NCI-H1417 treated with DMSO at 0.1 percent for 48 hours (cell line): ENCODE measurements around the gene UBTD2.
"Not testable (repeated sequence)": the region's sequence is repeated elsewhere in the genome, so short reads cannot be mapped to it uniquely, and the experiment has no call there.

Experiments used
- DNase-seq: peaks from one replicate; lab custom pipeline; 2025; lab: John Stamatoyannopoulos, UW

The UBTD2 gene

DNA sequence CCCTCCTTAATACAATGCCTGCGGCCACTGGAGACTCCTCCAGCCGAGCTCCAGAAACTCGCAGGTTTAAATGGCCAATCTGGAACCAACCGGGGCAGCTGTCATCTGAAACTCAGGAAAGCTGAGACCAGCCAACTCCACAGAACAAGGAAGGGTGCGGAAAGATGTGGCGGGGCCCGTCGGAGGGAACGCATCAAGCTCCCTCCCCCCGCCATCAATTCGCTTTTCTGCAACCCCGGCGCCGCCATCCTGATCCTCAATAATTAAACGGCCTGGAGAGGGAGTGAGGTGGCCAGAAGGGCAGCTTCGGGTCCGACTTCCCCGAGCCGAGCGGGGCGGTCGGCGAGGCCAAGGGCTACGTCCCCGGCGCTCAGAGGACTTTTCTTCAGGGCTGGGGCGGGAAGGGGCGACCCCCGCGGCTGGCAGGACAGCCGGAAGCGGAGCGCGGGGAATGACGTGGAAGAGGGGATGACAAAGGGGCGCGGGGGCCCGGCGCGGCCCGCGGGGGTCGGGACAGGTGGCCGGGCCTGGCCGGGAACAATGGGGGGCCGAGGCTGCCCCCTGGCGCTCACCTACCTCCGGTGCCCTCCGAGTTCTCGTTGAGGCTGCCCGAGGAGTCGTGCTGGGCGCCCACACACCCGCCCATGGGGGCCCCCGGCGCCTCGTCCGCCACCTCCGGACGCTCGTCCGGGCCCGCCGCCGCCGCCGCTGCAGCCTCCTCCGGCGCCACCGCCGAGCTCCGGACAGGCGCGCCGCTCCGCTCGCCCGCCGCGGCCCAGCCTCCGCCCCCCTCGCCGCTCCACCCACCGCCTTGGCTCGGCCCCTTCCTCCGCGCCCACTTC, at the start of gene UBTD2:
UBTD2 (minus strand) TSS at position 745 of the 842 bp plus-strand sequence; CDS start at position 646, 99 bp downstream.
- no peak for DNase-seq

DNA sequence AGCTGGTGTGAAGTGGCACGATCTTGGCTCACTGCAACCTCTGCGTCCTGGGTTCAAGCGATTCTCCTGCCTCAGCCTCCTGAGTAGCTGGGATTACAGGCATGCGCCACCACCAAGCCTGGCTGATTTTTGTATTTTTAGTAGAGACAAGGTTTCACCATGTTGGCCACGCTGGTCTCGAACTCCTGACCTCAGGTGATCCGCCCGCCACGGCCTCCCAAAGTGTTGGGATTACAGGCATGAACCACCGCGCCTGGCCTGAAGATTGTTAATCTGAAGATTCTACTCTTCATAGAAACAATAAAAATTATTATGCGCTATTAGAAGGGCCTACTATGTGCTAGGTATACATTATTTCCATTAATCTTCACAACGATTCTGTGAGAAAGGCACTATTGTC, 43.3 kb upstream of the UBTD2 start:
- DNase-seq = not testable (repeated sequence)

DNA sequence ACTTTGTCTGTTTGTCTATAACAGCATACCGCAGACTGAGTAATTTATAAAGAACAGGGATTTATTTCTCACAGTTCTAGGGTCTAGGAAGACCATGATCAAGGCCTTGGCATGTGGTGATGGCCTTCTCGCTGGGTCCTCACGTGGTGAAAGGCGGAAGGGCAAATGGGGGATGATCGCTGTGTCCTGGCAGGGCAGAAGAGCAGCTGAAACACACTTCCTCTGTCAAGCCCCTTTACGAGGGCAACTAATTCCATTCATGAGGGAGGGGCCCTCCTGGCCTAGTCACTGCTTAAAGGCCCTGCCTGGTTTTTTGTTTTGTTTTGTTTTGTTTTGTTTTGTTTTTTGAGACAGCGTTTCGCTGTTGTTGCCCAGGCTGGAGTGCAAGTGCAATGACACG, 41.9 kb upstream of the UBTD2 start:
- DNase-seq = no peak

- DNase-seq = no peak
These were observed 38.7 kb upstream of the UBTD2 start for GRCh38 chr5:172322028-172322965.

DNA sequence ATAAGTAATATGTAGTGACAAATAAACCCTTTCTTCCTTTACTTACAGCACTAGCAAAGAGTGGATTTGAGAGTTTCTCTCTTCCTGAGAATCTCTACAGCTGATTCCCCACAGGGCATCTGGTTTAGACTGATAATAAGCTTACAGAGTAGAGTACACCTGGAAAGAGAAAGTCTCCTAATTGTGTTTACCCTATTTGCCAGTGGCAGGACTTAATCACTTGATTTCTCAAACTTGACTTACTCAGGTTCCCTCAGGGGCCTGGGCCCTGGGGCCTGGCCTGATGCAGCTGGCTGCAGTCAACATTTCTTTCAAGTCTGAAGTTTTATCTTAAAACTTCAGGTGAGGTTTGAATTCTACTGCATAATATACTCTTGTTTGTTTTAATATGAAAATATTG, 38.0 kb upstream of the UBTD2 start:
- peak; percentile 23 for DNase-seq

GRCh38 chr5:172319708-172320441, 36.3 kb upstream of the UBTD2 start:
- DNase-seq = no peak

DNA sequence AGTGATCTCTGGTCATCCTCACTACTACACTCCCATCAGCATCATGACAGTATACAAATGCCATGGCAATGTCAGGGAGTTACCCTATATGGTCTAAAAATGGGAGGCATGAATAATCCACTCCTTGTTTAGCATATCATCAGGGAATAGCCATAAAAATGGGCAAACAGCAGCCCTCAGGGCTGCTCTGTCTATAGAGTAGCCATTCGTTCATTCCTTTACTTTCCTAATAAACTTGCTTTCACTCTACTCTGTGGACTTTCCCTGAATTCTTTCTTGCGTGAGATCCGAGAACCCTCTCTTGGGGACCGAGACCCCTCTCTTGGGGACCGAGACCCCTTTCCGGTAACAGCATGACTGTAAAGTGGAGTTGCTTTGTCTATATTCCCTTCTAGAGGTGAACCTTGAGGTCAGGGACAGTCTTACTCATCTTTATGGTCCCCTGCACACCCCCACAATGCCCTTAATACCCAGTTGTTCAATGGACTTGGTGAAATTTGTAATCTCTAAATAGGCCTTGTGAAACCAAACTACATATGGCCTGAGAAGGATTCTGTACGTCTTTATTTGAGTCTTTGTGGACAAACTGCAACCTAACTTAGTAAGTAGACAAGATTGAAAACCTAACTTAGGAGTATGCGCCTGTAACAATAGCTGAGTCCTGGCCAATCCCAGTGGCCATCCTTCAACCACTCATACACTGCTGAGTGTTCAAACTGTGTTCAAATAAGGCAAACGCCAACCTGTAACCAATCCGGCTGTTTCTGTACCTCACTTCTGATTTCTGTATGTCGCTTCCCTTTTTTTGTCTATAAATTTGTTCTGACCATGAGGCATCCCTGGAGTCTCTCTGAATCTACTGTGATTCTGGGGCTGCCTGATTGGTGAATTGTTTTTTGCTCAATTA, 32.3 kb upstream of the UBTD2 start:
- no peak for DNase-seq

DNA sequence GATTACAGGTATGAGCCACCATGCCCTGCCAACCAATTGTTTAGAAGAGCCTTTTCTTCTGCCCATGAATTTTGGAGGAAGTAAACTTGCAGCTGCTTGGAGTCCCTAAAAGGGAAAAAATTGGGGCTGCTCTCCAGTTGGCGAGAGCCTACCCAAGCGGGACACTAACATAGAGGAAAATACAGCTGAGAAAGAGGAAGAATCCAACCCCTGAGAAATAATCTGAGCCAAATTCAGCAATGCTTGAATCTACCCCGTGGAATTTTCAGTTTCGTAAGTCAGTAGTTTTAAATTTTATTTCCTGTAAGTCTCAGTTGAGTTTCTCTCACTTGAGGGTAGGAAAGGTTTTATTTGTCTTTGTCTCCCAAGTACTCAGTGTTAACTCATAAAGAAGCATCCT, 30.4 kb upstream of the UBTD2 start:
- DNase-seq = no peak

DNA sequence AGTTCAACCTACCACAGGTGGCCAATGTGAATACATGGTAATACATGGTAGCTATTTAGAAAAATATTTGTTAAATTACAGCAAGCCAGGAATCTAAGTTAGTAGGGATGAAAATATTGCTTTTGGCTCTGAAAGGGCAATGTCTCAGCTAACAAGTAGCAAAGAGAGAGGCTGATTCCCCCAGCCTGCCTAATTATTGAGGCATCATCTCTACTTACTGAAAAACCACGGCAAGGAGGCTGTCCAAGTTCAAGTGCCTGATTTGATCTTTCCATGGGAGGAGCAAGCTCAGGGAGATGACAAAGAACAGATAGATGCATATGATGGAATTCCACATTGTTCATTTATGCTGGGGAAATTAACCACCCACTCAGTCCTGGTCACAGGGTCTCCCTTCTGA, 28.7 kb upstream of the UBTD2 start:
- no peak for DNase-seq

DNA sequence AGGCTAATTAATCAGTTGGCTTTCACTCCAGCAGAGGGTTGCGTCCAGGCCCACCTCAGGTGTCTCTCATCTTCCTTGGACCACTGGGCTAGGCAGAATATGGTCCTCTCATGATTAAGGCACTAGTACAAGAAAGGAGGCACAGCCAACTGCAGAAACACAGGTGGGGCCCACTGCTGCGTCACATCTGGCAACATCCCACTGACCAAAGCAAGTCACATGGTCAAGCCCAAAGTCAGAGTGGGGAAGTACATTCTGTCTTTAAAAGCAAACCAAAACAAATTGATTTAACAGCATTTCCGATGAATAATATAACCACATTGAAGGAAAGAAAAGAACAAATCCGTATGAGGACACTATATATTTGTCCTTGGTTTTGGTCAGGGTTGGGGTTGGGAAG, 28.0 kb upstream of the UBTD2 start:
- no peak for DNase-seq

GRCh38 chr5:172311026-172311425, 27.5 kb upstream of the UBTD2 start:
- DNase-seq = no peak

- no peak for DNase-seq
These were observed 21.8 kb upstream of the UBTD2 start for GRCh38 chr5:172305380-172305779.

- no peak for DNase-seq
These were observed 20.2 kb upstream of the UBTD2 start for GRCh38 chr5:172303572-172304335.

DNA sequence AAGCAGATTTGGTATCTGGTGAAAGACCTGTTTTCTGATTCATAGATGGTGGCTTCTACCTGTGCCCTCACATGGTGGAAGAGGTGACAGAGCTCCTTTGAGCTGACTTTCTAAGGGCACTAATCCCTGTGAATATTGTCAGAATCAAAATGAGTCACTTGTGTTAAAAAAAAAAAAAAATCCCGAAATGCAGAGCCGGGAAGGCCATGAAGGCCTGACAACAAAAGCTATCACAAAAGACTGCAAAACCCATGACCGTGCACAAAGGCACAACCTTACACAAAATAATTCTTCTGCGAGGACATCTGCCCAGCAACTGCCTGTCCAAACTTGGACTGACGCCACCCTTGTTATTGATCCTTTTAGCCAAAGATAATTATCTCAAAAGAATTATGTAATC, 19.6 kb upstream of the UBTD2 start:
- DNase-seq = no peak

DNA sequence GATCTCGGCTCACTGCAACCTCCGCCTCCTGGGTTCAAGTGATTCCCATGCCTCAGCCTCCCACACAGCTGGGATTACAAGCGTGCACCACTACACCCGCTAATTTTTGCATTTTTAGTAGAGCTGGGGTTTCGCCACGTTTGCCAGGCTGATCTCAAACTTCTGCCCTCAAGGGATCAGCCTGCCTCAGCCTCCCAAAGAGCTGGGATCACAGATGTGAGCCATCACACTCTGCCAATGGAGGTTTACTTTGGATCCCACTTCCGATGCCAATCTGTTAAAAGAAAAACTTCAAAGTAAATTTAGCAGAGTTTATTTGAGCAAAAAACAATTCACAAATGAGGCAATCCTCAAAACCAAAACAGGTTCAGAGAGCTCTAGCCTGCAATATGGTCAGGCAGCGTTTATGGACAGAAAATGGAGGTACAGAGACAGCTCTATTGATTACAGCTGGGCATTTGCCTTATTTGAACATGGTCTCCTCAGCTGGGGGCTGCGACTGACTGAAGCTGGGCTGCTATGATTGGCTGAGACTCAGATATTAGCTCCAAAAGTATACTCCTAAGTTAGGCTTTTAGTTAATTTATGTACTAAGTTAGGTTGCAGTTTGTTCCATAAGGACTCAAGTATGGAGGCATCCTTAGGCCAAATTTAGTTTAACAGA, 18.6 kb upstream of the UBTD2 start:
- no peak for DNase-seq

DNA sequence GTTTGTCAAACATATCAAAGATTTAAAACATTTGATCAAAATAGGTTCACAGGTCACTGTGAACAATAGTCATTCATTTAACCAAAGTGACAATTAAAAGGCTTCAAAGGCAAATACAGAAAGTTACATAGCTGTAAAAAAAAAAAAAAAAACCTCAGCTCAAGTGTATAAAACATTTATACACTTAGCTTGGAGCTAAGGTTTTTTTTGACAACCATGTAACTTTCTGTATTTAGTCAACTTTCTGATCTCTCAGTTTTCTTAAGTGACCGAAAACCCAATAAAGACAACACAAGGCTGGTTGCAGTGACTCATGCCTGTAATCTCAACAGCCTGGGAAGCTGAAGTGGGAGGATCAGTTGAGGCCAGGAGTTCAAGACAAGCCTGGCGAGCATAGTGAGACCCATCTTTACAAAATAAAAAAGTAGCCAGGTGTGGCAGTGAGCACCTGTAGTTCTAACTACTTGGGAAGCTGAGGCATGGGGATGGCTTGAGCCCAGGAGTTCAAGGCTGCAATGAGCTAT, 16.4 kb upstream of the UBTD2 start:
- DNase-seq = no peak

DNA sequence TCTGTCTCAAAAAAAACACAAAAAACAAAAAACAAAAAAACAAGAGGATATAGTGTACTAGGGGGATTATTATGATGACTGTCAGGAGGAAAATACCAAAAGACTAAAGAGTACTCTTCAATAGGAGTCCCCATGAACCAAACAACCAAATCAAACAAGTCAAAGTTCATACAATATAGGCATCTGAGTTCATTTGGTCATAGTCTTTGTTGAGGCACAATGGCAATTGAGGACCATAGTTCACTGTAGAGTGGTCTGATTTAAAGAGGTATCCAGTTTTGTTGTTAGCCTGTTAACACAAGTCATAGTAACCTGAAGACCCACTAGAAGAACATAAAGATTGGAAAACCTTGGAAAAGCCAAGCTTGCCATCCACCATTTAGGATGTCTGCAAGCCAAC, 11.3 kb upstream of the UBTD2 start:
- no peak for DNase-seq

DNA sequence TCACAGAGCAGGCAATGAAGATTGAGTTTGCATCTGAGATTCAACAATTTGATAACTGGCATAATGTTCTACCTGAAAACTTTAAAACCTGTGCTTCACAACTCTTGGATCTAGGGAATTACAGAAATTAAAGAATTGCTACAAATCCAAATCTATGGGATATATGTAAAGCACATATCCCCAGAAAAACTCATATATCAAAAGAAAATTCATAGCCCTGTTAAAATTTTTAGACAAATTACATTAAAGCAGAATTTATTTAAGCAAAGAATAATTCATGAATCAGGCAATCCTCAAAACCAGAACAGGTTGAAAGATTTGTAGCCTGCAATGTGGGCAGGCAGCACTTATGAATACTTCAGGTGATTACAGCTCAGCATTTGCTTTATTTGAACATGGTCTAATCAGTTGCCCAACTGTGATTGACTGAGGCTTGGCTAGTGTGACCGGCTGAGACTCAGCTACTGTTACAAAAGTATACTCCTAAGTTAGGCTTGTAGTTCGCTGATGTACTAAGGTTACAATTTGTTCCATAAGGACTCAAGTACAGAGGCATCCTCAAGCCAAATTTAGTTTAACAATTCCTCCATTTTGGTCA, 10.3 kb upstream of the UBTD2 start:
- DNase-seq = no peak

DNA sequence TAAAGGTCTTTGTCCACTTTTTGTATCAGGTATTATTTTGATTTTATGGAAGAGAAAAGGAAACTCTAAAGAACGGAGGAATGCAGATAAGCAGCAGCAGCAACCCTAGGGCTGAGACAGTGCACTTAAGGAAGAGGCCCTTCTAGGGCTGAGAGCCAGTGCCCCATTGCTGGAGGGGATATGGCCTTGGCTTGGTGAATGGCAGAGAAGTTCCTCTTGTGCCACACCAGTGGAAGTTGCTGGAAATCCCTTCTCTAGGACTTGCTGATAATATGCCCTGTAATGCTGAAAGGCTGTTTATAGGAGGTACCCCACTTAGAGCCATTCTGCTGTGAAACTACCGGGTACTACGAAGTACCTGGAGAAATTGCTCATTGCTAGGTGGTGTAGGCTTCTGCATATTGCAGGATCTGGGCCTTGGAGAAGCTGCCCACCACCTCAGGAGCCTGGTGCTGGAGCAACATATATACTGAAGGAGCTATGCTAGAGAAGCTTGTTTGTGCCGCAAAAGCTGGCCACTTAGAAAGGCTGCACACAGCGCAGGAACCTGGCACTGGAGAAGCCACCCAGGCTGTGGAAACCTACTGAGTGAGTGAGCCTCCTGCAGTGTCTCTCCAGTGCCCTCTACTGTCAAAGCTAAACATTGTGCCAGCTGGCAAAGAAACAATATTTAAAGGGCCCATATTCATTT, 9.6 kb upstream of the UBTD2 start:
- no peak for DNase-seq
